SIG-M5 treated with dmso at 0.1 percent for 504 hours (cell line): ENCODE data around the gene B3GNT8.
"Not testable (repeated sequence)": the region's sequence is repeated elsewhere in the genome, so short reads cannot be mapped to it uniquely, and the experiment has no call there.

Source experiments
- DNase-seq: peaks from one replicate; lab custom pipeline; 2025; ENCODE audit not compliant: unreplicated experiment; lab: John Stamatoyannopoulos, UW

The B3GNT8 gene

GRCh38 chr19:41397086-41398049 lies 29.8 kb downstream of the B3GNT8 start, which contains the start of the genes BCKDHA and EXOSC5:
BCKDHA (plus strand) TSS chr19:41397818; CDS start chr19:41397828, 10 bp downstream.
EXOSC5 (minus strand) TSS chr19:41397359; CDS start chr19:41397328, 31 bp downstream.
- peak; percentile 99 for DNase-seq

- DNase-seq = no peak
Measured at GRCh38 chr19:41395355-41395754, 31.8 kb downstream of the B3GNT8 start.

GRCh38 chr19:41392775-41393174 lies 34.4 kb downstream of the B3GNT8 start:
- DNase-seq = no peak

GRCh38 chr19:41391618-41392017 lies 35.6 kb downstream of the B3GNT8 start:
- no peak for DNase-seq

GRCh38 chr19:41386442-41386841 lies 40.7 kb downstream of the B3GNT8 start:
- no peak for DNase-seq

GRCh38 chr19:41384351-41384750 lies 42.8 kb downstream of the B3GNT8 start:
- no peak for DNase-seq

- not testable (repeated sequence) for DNase-seq
Measured at GRCh38 chr19:41381536-41381935, 45.6 kb downstream of the B3GNT8 start.

- DNase-seq = peak; percentile 23
Measured at GRCh38 chr19:41377977-41378709, 49.0 kb downstream of the B3GNT8 start.

GRCh38 chr19:41376998-41377365 lies 50.2 kb downstream of the B3GNT8 start:
- DNase-seq = no peak

- DNase-seq = peak; percentile 21
Measured at GRCh38 chr19:41376241-41376997, 50.8 kb downstream of the B3GNT8 start, which contains the start of gene TMEM91. TMEM91 (plus strand) TSS chr19:41376533; CDS start chr19:41378310, 1,777 bp downstream.
